Caki2 (cell line): ENCODE results near the gene TSR3. TPM values are rescaled to one million over a fixed set of nuclear protein-coding genes. Genes with fewer than 3 reads are reported as not detected.

ENCODE experiments used
- DNase-seq: peaks from one replicate; pipeline ENCODE4 v3.0.0-alpha.2; 2015; ENCODE audit warnings: low read depth
- in situ Hi-C: cut with HindIII; loops from 2 replicates; pipeline ENCODE4 v1.10.0; 2016; ENCODE audit warnings: low sequenced_read_pairs, low pct_unique_long_range_greater_than_20kb, mixed read lengths
- total RNA-seq: library from RNA; depleted of rRNA; stranded (reverse); fragments of >200 nt; shearing (Covaris generic); gene quantifications from 2 replicates; pipeline ENCODE4 v1.2.3, GENCODE V29; 2014; ENCODE audit warnings: low replicate concordance; rRNA removed

TSR3 gene
- total RNA-seq, 1 experiment from 2014 or later = 208 TPM

- DNase-seq = no peak
- in situ Hi-C loops = no loop called here
Observed at GRCh38 chr16:1301562-1301961, 50.1 kb downstream of the TSR3 start.

- in situ Hi-C loops = no loop called here
- peak; percentile 58 for DNase-seq
Observed at GRCh38 chr16:1300664-1301476, 50.8 kb downstream of the TSR3 start.

- in situ Hi-C loops = no loop called here
- no peak for DNase-seq
Observed at GRCh38 chr16:1299868-1300203, 51.8 kb downstream of the TSR3 start.

Other genes starting within 250 kb of the TSR3 start
- gene CACNA1H, start 198.8 kb downstream of the TSR3 start, total RNA-seq = 9.7 and 10.8 TPM in 2 replicates
- gene TPSG1, start 126.6 kb downstream of the TSR3 start, total RNA-seq = not detected in 2 replicates
- not detected in 2 replicates for gene TPSB2, start 121.7 kb downstream of the TSR3 start, total RNA-seq
- not detected in 2 replicates for gene TPSAB1, start 111.2 kb downstream of the TSR3 start, total RNA-seq
- not detected in 2 replicates for gene TPSD1, start 95.8 kb downstream of the TSR3 start, total RNA-seq
- 294 and 312 TPM in 2 replicates for gene UBE2I, start 42.2 kb downstream of the TSR3 start, total RNA-seq
- 4.5 TPM in 2 replicates for gene BAIAP3, start 18.2 kb downstream of the TSR3 start, total RNA-seq
- gene GNPTG, start 53 bp upstream of the TSR3 start, total RNA-seq = 81.0 and 93.5 TPM in 2 replicates
- gene UNKL, start 62.8 kb upstream of the TSR3 start, total RNA-seq = 40.5 and 46.1 TPM in 2 replicates
- gene UQCC4, start 68.9 kb upstream of the TSR3 start, total RNA-seq = 51.7 and 72.0 TPM in 2 replicates
- not detected in 2 replicates for gene PERCC1, start 79.2 kb upstream of the TSR3 start, total RNA-seq
- gene CCDC154, start 92.7 kb upstream of the TSR3 start, total RNA-seq = not detected in 2 replicates
- 221 and 247 TPM in 2 replicates for gene CLCN7, start 123.2 kb upstream of the TSR3 start, total RNA-seq
- gene PTX4, start 137.1 kb upstream of the TSR3 start, total RNA-seq = not detected in 2 replicates
- gene TELO2, start 141.5 kb upstream of the TSR3 start, total RNA-seq = 77.2 and 81.8 TPM in 2 replicates
- gene TMEM204, start 181.8 kb upstream of the TSR3 start, total RNA-seq = not detected in 2 replicates